HG03108 (cell line): ENCODE results near the gene DRD1.
"Not testable (repeated sequence)": the region's sequence is repeated elsewhere in the genome, so short reads cannot be mapped to it uniquely, and the experiment has no call there.

ENCODE experiments used
- ATAC-seq: cut with Tn5 transposase; IDR thresholded peaks from one replicate; pipeline ENCODE4 v1.9.1; 2021; ENCODE audit warnings: moderate library complexity; ENCODE audit not compliant: unreplicated experiment

Gene DRD1

GRCh38 chr5:175468892-175469291 is 24.9 kb upstream of the DRD1 start:
- no peak for ATAC-seq

- ATAC-seq, result no peak
Observed at GRCh38 chr5:175467983-175468690, 24.2 kb upstream of the DRD1 start.

GRCh38 chr5:175466700-175467318 is 22.8 kb upstream of the DRD1 start:
- ATAC-seq, result no peak

GRCh38 chr5:175465282-175465681 is 21.3 kb upstream of the DRD1 start:
- no peak for ATAC-seq

GRCh38 chr5:175464942-175465233 is 20.9 kb upstream of the DRD1 start:
- ATAC-seq, result no peak

- peak; percentile 95 for ATAC-seq
Observed at GRCh38 chr5:175464074-175464941, 20.3 kb upstream of the DRD1 start.

GRCh38 chr5:175463641-175464040 is 19.7 kb upstream of the DRD1 start:
- no peak for ATAC-seq

GRCh38 chr5:175461370-175461769 is 17.4 kb upstream of the DRD1 start:
- no peak for ATAC-seq

- no peak for ATAC-seq
Observed at GRCh38 chr5:175460552-175460951, 16.6 kb upstream of the DRD1 start.

GRCh38 chr5:175460126-175460525 is 16.1 kb upstream of the DRD1 start:
- ATAC-seq, result no peak

- peak; percentile 83 for ATAC-seq
Observed at GRCh38 chr5:175457466-175457865, 13.5 kb upstream of the DRD1 start.

- no peak for ATAC-seq
Observed at GRCh38 chr5:175456105-175456742, 12.2 kb upstream of the DRD1 start.

GRCh38 chr5:175454338-175454737 is 10.4 kb upstream of the DRD1 start:
- ATAC-seq, result not testable (repeated sequence)

GRCh38 chr5:175452166-175452565 is 8.2 kb upstream of the DRD1 start:
- no peak for ATAC-seq

- no peak for ATAC-seq
Observed at GRCh38 chr5:175448276-175448675, 4.3 kb upstream of the DRD1 start.

GRCh38 chr5:175447571-175447970 is 3.6 kb upstream of the DRD1 start:
- ATAC-seq, result no peak

- ATAC-seq, result not testable (repeated sequence)
Observed at GRCh38 chr5:175446378-175446777, 2.4 kb upstream of the DRD1 start.

- no peak for ATAC-seq
Observed at GRCh38 chr5:175444905-175445456, 999 bp upstream of the DRD1 start.

- ATAC-seq, result no peak
Observed at GRCh38 chr5:175443514-175444059, 395 bp downstream of the DRD1 start.

- ATAC-seq, result no peak
Observed at GRCh38 chr5:175438234-175438857, 5.6 kb downstream of the DRD1 start.
